SU-DHL-6 (cell line): ENCODE data around the gene PMEPA1.

ENCODE experiments used
- H2AFZ ChIP-seq: fragments of 200-600 bp; sonication (generic); 2 replicates; pipeline ENCODE4 v1.6.1; 2014; ENCODE audit warnings: low read depth, mild to moderate bottlenecking, moderate library complexity, mixed read lengths, antibody characterized with exemption, low read length; ENCODE audit not compliant: severe bottlenecking
- H3F3A ChIP-seq: fragments of 200-600 bp; shearing (Covaris generic); 2 replicates; pipeline ENCODE4 v1.6.0; 2016; ENCODE audit warnings: antibody characterized with exemption, mild to moderate bottlenecking; ENCODE audit not compliant: insufficient read depth
- H3K27ac ChIP-seq: fragments of 200-600 bp; sonication (generic); 2 replicates; pipeline ENCODE4 v1.5.1; 2016; ENCODE audit warnings: low read depth, mild to moderate bottlenecking, low read length, moderate library complexity, mixed read lengths
- H3K27me3 ChIP-seq: fragments of 200-600 bp; sonication (generic), shearing (Covaris generic); 2 replicates; pipeline ENCODE4 v1.6.0; 2014; ENCODE audit warnings: mild to moderate bottlenecking, low read length
- H3K36me3 ChIP-seq: fragments of 200-600 bp; sonication (generic); 2 replicates; pipeline ENCODE4 v1.6.1; 2014; ENCODE audit warnings: mild to moderate bottlenecking, low read length, mixed read lengths
- H3K4me2 ChIP-seq: fragments of 300-600, 200-600 bp; shearing (Covaris generic), sonication (generic); 2 replicates; pipeline ENCODE4 v1.6.0; 2014; ENCODE audit warnings: low read length, low read depth, mild to moderate bottlenecking; ENCODE audit not compliant: poor library complexity, severe bottlenecking
- H3K4me3 ChIP-seq: fragments of 200-600 bp; sonication (generic); 2 replicates; pipeline ENCODE4 v1.5.1; 2014; ENCODE audit warnings: antibody characterized with exemption, low read length, mild to moderate bottlenecking, mixed read lengths; ENCODE audit not compliant: insufficient read depth, poor library complexity, severe bottlenecking
- H3K79me2 ChIP-seq: fragments of 200-600 bp; sonication (generic); 2 replicates; pipeline ENCODE4 v1.6.1; 2014; ENCODE audit warnings: mild to moderate bottlenecking, low read length, moderate library complexity; ENCODE audit not compliant: insufficient read depth
- H3K9ac ChIP-seq: fragments of 200-600 bp; sonication (generic); 2 replicates; pipeline ENCODE4 v1.7.0; 2014; ENCODE audit warnings: mild to moderate bottlenecking, low read length
- H3K9me2 ChIP-seq: fragments of 200-600 bp; sonication (generic); replicated peaks from 2 replicates; pipeline ENCODE4 v1.6.1; 2014; ENCODE audit warnings: low read length; ENCODE audit not compliant: insufficient read depth
- H3K9me3 ChIP-seq: fragments of 200-600 bp; sonication (generic); 2 replicates; pipeline ENCODE4 v1.6.1; 2014; ENCODE audit warnings: low read length, mixed read lengths; ENCODE audit not compliant: insufficient read depth
- H4K20me1 ChIP-seq: fragments of 200-600 bp; sonication (generic); 2 replicates; pipeline ENCODE4 v1.6.1; 2014; ENCODE audit warnings: low read depth, mild to moderate bottlenecking, antibody characterized with exemption, low read length, moderate library complexity, mixed read lengths
- EZH2phosphoT487 ChIP-seq: fragments of 200-600 bp; sonication (generic), shearing (Covaris generic); conservative IDR thresholded peaks from 2 replicates; pipeline ENCODE4 v1.6.1; 2018; ENCODE audit warnings: mild to moderate bottlenecking, antibody characterized with exemption, low read length, moderate library complexity, mixed read lengths
- TF ChIP-seq, protein P1 (sequence below): fragments of 200-600 bp; sonication (generic); IDR thresholded peaks from one replicate; pipeline ENCODE4 v1.5.1; 2017; ENCODE audit warnings: antibody characterized with exemption, mild to moderate bottlenecking, low read length, moderate library complexity; ENCODE audit not compliant: insufficient read depth, poor library complexity, severe bottlenecking

Gene PMEPA1

GRCh38 chr20:57617079-57617795 is 92.6 kb downstream of the PMEPA1 start:
- Histone ChIP-seq H3K27ac (no peak overlapping the region), H3F3A (peaks cover 24% of the 10 kb centered on the region), H3K79me2 (no peaks in the 10 kb centered on the region), H3K36me3 (no peaks in the 10 kb centered on the region), H3K9ac (no peak overlapping the region), H3K4me2 (no peak overlapping the region), H3K9me3 (no peaks in the 10 kb centered on the region), H3K4me3 (no peak overlapping the region), H3K27me3 (no peaks in the 10 kb centered on the region; the same call in 1 of the 2 replicates), H3K9me2 (no peaks in the 10 kb centered on the region), H4K20me1 (no peaks in the 10 kb centered on the region), H2AFZ (no peak overlapping the region)
- TF ChIP-seq, protein P1, sequence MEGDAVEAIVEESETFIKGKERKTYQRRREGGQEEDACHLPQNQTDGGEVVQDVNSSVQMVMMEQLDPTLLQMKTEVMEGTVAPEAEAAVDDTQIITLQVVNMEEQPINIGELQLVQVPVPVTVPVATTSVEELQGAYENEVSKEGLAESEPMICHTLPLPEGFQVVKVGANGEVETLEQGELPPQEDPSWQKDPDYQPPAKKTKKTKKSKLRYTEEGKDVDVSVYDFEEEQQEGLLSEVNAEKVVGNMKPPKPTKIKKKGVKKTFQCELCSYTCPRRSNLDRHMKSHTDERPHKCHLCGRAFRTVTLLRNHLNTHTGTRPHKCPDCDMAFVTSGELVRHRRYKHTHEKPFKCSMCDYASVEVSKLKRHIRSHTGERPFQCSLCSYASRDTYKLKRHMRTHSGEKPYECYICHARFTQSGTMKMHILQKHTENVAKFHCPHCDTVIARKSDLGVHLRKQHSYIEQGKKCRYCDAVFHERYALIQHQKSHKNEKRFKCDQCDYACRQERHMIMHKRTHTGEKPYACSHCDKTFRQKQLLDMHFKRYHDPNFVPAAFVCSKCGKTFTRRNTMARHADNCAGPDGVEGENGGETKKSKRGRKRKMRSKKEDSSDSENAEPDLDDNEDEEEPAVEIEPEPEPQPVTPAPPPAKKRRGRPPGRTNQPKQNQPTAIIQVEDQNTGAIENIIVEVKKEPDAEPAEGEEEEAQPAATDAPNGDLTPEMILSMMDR, result no peak
- TF ChIP-seq EZH2phosphoT487, result no peak

GRCh38 chr20:57616143-57616951 is 93.5 kb downstream of the PMEPA1 start:
- Histone ChIP-seq H4K20me1 (no peaks in the 10 kb centered on the region), H3K4me3 (no peak overlapping the region), H3K79me2 (no peaks in the 10 kb centered on the region), H3K9me3 (no peaks in the 10 kb centered on the region), H2AFZ (no peak overlapping the region), H3K9me2 (no peaks in the 10 kb centered on the region), H3K27ac (no peak overlapping the region), H3K4me2 (no peak overlapping the region), H3F3A (peaks cover 24% of the 10 kb centered on the region), H3K36me3 (no peaks in the 10 kb centered on the region), H3K27me3 (no peaks in the 10 kb centered on the region; the same call in 1 of the 2 replicates), H3K9ac (no peak overlapping the region)
- TF ChIP-seq, protein P1, result no peak
- no peak for TF ChIP-seq EZH2phosphoT487

DNA sequence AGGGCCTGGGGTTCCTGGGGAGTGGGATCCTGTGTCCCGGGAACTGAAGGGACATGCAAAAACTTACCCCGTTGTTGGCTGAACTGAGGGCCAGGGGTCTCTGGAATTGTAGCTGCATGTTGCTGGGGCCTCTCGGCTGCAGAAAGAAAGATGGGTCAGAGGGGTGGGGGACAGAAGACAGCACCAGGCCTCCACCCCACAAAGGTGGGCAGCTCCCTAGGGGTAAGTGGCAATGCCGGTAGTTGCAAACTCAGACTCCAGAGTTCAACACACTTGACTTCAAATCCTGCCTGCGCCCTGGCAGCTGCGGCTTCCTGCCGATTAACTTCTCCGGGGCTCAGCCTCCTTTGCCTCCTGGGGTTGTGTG is 94.4 kb downstream of the PMEPA1 start:
- no peaks in the 10 kb centered on the region for H3K9me2 ChIP-seq
- H4K20me1 ChIP-seq, result no peaks in the 10 kb centered on the region
- peaks cover 20% of the 10 kb centered on the region for H3F3A ChIP-seq
- no peaks in the 10 kb centered on the region for H3K9me3 ChIP-seq
- no peak overlapping the region for H3K9ac ChIP-seq
- H2AFZ ChIP-seq, result no peak overlapping the region
- no peak overlapping the region for H3K4me3 ChIP-seq
- H3K36me3 ChIP-seq, result no peaks in the 10 kb centered on the region
- H3K4me2 ChIP-seq, result no peak overlapping the region
- H3K27ac ChIP-seq, result no peak overlapping the region
- H3K27me3 ChIP-seq, result no peaks in the 10 kb centered on the region
- H3K79me2 ChIP-seq, result no peaks in the 10 kb centered on the region
- TF ChIP-seq EZH2phosphoT487, result no peak
- TF ChIP-seq, protein P1, result no peak
